ENCODE results near the gene HEBP2. TPM values are rescaled to one million over a fixed set of nuclear protein-coding genes. Genes with fewer than 3 reads are reported as not detected.
"Not testable (repeated sequence)": the region's sequence is repeated elsewhere in the genome, so short reads cannot be mapped to it uniquely, and the experiment has no call there.

Gene HEBP2
- total RNA-seq, 1 donor from 2014 or later: 32.8 TPM

GRCh38 chr6:138422861-138423260, 18.8 kb downstream of the HEBP2 start:
- DNase-seq (ENCODE audit: low read depth): no peak

DNA sequence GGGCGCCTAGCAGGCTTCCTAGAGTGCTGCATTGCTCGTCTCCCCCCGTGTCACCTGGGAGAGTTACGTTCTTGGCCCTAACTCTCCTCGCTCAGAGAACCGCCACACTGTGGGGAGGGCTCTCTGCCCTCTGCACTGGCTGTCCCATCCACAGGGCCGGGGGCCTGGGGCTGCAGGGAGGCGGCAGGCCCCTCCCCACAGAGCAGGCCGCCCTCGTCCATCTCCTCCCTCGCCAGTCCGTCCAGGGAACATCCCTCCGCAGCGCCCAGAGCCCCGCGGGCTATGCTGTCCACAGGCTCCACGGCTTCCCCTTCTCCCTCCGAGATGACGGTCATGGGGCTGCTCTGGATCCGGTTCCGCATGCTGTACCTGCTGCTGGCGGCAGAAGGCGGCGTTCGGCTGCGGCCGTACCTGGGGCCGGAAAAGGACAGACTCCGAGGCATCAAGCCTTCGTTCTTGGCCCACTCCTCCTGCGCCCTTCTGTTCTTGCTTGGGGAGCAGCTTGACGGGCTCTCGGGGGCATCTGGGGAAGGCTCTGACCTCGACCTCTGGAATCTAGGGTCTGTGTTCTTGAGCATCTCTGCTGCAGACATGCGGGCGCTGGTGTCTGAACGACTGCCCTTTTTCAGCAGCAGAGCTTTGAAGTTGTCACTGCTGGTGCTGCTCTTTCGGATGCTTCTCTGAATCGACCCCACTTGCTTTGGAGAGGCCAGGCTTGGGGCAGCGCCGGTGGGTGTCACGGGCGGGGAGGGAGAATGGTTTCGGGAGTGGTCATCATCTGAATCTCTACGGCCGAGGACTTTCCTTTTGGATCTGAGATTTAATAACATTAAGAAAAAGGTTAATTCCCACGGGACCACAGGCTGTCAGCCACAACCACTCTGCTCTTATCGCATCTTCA, 20.2 kb downstream of the HEBP2 start:
- DNase-seq (ENCODE audit: low read depth): no peak

DNA sequence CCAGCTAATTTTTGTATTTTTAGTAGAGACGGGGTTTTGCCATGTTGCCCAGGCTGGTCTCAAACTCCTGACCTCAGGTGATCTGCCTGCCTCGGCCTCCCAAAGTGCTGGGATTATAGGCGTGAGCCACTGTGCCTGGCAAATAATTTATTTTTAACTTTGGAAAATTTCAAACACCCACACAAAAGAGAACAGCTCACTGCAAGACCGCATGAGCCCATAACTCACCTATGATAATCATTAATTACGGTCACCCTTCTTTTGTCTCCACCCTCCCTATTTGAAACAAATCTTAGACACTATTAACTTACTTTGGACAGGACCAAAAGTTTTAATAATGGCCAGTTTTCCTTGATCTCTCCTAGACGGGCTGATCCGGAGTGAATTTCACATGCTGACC, 21.2 kb downstream of the HEBP2 start:
- DNase-seq (ENCODE audit: low read depth): not testable (repeated sequence)

GRCh38 chr6:138426500-138427123, 22.6 kb downstream of the HEBP2 start:
- no peak for DNase-seq (ENCODE audit: low read depth)

DNA sequence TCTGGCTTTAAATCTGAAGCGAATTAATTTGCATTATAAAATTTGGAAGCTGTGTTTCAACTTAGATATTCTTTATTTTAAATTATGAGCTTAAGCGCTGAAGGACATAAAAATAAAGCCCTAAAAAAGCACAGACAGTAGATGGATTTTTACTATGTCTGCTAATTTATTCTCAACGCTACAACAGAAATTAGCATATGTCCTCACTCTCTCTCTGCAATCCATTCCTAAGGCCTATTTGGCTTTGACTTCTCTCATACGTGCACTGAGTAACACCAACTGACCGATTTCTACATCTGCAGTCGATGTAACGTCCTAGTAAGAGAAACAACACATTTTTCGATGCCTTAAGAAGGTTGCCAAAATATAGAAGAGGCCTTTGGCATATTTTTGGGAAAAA, 23.7 kb downstream of the HEBP2 start:
- no peak for DNase-seq (ENCODE audit: low read depth)

DNA sequence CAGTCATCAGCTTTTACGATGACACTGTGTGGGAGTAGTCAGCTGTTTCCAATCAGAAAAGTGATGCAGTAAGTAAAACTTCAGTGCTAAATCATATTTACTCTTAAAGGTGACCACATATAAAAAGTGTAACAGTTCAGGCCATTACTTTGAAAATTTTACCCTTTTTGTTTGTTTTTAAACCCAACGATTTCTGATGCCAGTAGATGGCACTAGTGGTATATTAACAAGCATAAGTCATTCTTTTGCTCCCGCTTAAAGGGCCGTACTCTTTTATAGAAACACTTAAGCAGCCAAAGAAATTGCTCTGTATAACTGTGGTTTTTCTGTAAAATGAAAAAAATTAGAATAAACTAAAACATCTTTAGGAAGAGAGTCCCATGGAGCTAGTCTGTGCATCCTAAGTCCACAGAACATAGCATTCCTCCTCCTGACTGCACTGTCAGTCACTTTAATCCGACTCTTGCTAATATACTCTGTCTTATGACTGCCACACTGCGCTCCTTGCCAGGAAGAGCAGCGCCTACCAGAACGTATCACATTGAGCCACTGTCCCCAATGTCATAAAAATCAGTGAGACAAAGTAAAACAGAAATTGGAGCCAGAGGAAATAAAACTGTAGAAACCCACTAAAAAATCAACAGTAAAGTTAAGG, 25.0 kb downstream of the HEBP2 start:
- DNase-seq (ENCODE audit: low read depth): peak; percentile 63

DNA sequence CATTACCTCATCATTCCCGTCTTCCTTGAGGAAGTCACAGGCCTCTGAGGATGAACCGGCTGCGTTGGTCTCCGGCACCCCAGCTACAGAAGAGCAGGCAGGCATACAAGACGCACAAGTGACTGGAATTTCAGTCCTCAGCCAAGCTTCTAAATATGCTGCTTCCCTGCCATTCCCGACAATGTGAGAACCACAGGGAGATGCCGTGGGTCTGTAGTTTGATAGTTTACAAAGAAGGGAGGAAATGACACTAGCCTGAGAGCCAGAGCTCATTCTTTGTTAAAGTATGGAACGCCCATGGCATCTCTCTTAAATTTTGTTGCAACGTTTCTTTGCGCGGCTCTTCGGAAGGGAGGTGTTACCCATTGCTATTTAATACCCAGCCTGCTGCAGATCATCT, 25.7 kb downstream of the HEBP2 start:
- no peak for DNase-seq (ENCODE audit: low read depth)

- peak; percentile 50 for DNase-seq (ENCODE audit: low read depth)
These were observed 26.5 kb downstream of the HEBP2 start for GRCh38 chr6:138430361-138431145.

DNA sequence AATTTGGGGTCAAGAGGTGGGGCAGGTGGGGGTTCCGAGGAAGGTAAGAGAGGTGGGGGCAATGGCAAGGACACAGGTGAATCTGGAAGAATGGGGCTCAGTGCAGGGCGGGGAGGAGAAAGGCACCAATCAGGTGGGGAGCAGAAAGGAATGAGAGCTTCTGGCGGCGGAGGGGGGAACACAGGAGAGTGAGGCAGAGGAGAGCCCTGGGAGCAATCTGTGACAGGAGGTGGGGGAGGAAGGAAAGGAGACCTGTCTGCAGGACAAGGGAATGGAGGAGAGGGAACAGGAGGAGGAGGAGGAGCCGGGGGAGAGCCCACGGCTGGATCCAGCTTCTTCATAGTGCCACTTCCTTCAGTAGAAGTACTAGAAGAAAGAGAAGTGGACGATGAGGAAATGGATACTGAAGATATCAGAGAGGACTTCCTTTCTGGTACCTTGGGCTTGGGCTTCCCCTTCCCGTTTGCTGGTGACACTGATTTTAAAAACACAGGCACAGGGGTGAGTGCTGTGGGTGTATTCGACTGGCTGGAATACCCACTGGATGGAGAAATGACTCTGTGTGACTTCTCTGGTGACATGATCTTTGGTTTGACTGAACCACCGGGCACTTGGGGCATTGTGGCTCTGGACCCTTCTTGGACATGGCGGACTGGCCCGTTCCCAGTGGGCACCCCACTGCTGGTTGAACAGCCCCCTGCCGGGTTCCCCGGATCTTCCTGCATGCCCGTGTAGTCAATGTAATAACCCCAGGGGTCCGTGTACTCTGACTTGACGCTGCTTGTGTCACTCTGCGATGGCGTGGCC, 27.4 kb downstream of the HEBP2 start:
- no peak for DNase-seq (ENCODE audit: low read depth)

DNA sequence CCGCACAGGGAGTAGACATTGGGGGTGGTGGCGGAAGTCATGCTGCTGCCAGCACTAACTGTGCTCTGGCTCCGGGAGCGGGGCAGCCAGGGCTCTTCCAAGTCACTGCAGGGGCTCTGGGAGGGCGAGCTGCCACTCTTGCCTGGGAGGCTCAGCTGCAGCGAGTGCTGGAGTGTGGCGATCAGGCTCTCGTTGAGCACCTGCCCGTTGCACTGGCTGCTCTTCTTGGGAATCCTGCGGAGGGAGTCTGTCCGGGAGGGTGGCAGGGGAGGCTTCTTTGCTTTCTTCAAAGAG, 28.0 kb downstream of the HEBP2 start:
- no peak for DNase-seq (ENCODE audit: low read depth)

GRCh38 chr6:138434096-138434495, 30.1 kb downstream of the HEBP2 start:
- no peak for DNase-seq (ENCODE audit: low read depth)

GRCh38 chr6:138434925-138435324, 30.9 kb downstream of the HEBP2 start:
- no peak for DNase-seq (ENCODE audit: low read depth)

GRCh38 chr6:138439546-138439945, 35.5 kb downstream of the HEBP2 start:
- DNase-seq (ENCODE audit: low read depth): no peak

DNA sequence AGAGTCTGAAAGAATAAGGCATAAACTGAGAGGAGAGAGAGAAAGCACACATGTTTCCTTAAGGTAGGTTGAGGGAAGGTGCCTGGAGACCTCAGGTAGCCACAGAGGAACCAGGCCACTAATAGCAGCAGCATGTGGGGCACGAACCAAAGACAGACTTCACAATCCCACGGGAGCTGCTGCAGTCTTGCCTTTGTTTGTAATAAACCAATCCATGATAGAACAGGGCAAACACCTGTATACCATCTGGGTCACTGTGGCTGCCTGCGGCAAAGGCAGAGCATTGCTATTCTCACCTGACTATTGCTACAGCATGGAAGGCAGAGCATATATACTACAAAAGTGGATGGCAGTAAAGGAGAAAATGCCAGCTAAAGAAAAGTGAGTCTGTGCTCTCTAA, 36.3 kb downstream of the HEBP2 start:
- DNase-seq (ENCODE audit: low read depth): no peak

DNA sequence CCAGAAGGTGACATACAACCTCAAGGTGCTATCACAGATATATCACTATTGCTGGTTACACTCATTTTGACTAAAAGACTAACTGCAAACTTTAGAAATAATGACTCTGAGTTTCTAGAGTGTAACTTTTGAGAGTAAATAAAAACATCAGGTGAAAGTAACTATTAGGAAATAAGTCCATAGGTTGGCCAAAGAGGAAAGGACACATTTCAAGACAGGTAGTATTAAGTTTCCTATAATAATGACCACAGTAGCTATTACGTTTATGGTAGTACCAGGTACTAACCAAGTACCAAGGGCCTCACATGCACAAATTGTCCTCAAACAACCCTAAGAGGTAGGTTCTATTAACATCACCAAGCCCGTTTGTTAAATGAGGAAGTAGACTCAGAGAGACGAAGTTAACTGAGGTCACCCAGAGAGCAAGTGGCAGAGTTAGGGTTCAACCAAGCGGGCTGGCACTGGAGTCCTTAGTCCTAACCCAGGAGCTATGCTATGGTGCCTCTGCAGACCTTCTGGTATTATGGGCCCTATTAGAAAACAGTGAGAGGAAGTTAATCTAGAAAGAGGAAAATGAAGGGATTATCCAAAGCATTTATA, 36.8 kb downstream of the HEBP2 start:
- no peak for DNase-seq (ENCODE audit: low read depth)

GRCh38 chr6:138441965-138442364, 37.9 kb downstream of the HEBP2 start:
- no peak for DNase-seq (ENCODE audit: low read depth)

- DNase-seq (ENCODE audit: low read depth): no peak
These were observed 38.6 kb downstream of the HEBP2 start for GRCh38 chr6:138442663-138443062.

DNA sequence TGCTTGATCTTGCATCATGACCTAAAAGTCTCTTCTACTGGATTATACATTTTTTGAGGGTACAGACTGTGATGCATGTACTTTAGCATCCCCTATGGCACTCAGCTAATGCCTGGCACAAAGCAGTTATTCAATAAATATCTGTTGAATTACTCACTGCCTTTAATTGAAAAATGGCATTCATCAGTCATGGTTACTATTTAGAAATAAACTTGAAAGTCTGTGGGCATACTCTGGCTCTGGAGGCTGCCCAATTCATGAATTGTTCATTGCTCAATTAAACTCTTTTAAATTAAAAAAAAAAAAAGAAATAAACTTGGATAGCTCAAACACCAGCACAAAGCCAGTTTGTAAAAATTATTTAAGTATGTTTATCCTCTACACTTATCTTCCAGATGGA, 40.0 kb downstream of the HEBP2 start:
- no peak for DNase-seq (ENCODE audit: low read depth)

GRCh38 chr6:138446821-138447220, 42.8 kb downstream of the HEBP2 start:
- no peak for DNase-seq (ENCODE audit: low read depth)

GRCh38 chr6:138450445-138450844, 46.4 kb downstream of the HEBP2 start:
- no peak for DNase-seq (ENCODE audit: low read depth)

Measured in myocyte (in vitro differentiated cells).